ENCODE results near the gene DYSF.

The DYSF gene

GRCh38 chr2:71577209-71577608 lies 123.8 kb downstream of the DYSF start:
- H3K4me3 ChIP-seq (ENCODE audit: low read depth, low read length): no peak overlapping the region
- TF ChIP-seq CTCF (IDR thresholded peaks at IDR 0.05; ENCODE audit: borderline replicate concordance, insufficient read depth, low read depth, low read length): no peak

- TF ChIP-seq CTCF (IDR thresholded peaks at IDR 0.05; ENCODE audit: borderline replicate concordance, insufficient read depth, low read depth, low read length): no peak
- no peak overlapping the region for H3K4me3 ChIP-seq (ENCODE audit: low read depth, low read length)
Observed at GRCh38 chr2:71578767-71579342, 125.5 kb downstream of the DYSF start.

- H3K4me3 ChIP-seq (ENCODE audit: low read depth, low read length): no peak overlapping the region
- TF ChIP-seq CTCF (IDR thresholded peaks at IDR 0.05; ENCODE audit: borderline replicate concordance, insufficient read depth, low read depth, low read length): no peak
Observed at GRCh38 chr2:71581026-71581425, 127.7 kb downstream of the DYSF start.

GRCh38 chr2:71583876-71584275 lies 130.5 kb downstream of the DYSF start:
- TF ChIP-seq CTCF (IDR thresholded peaks at IDR 0.05; ENCODE audit: borderline replicate concordance, insufficient read depth, low read depth, low read length): no peak
- no peak overlapping the region for H3K4me3 ChIP-seq (ENCODE audit: low read depth, low read length)

GRCh38 chr2:71586471-71586870 lies 133.1 kb downstream of the DYSF start:
- no peak overlapping the region for H3K4me3 ChIP-seq (ENCODE audit: low read depth, low read length)
- no peak for TF ChIP-seq CTCF (IDR thresholded peaks at IDR 0.05; ENCODE audit: borderline replicate concordance, insufficient read depth, low read depth, low read length)

GRCh38 chr2:71587509-71588073 lies 134.2 kb downstream of the DYSF start:
- H3K4me3 ChIP-seq (ENCODE audit: low read depth, low read length): no peak overlapping the region
- TF ChIP-seq CTCF (IDR thresholded peaks at IDR 0.05; ENCODE audit: borderline replicate concordance, insufficient read depth, low read depth, low read length): no peak

GRCh38 chr2:71588497-71589170 lies 135.3 kb downstream of the DYSF start:
- no peak for TF ChIP-seq CTCF (IDR thresholded peaks at IDR 0.05; ENCODE audit: borderline replicate concordance, insufficient read depth, low read depth, low read length)
- H3K4me3 ChIP-seq (ENCODE audit: low read depth, low read length): no peak overlapping the region

Measured in GM12875 (cell line).